Measurements from ENCODE around the gene MEMO1.

- no peak for TF ChIP-seq POLR2A (IDR thresholded peaks at IDR 0.05; ENCODE audit: low read depth, low read length)
- no peak for TF ChIP-seq POLR2AphosphoS5 (IDR thresholded peaks at IDR 0.05; ENCODE audit: low read depth, low read length)
- no peak for TF ChIP-seq PAX5 (IDR thresholded peaks at IDR 0.05; ENCODE audit: insufficient read depth, low read length, severe bottlenecking)
- no peak for TF ChIP-seq SPI1 (IDR thresholded peaks at IDR 0.05; ENCODE audit: low read depth, low read length)
- no peak for TF ChIP-seq TAF1 (IDR thresholded peaks at IDR 0.05; ENCODE audit: low read depth, low read length)
- no peak for TF ChIP-seq POU2F2 (IDR thresholded peaks at IDR 0.05; ENCODE audit: low read depth, low read length)
Observed at GRCh38 chr2:31973665-31974064, 37.1 kb downstream of the MEMO1 start.
